ENCODE measurements around the gene KIFAP3. TPM values are rescaled to one million over a fixed set of nuclear protein-coding genes. Genes with fewer than 3 reads are reported as not detected.

Gene KIFAP3
- total RNA-seq, 1 donor: 39.8 TPM

GRCh38 chr1:169914531-169914930 is 160.0 kb downstream of the KIFAP3 start:
- TF ChIP-seq CTCF (IDR thresholded peaks at IDR 0.05; ENCODE audit: insufficient read depth, low read length): no peak
- DNase-seq (ENCODE audit: low read depth): peak; percentile 77
- H3K4me3 ChIP-seq (ENCODE audit: low read depth, low read length): no peak overlapping the region

DNA sequence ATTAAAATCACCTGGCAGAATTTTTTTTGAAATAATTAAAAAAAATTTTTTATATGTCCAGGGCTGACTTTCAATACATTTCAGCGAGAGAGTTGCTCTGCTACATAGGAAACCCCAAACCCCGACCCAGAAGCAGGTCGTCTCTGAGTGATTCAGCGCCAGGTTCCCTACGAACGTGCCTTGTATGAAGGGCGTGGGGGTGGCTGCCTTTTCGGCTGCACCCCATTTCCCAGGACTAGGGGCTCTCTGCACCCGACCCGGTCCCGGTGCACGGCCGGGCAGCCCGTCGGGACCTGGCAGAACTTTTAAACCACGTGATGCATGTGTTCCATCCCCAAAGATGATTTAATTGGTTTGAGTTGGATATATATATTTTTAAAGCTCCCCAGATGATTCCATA is 165.0 kb downstream of the KIFAP3 start:
- no peak for DNase-seq (ENCODE audit: low read depth)
- H3K4me3 ChIP-seq (ENCODE audit: low read depth, low read length): no peak overlapping the region
- TF ChIP-seq CTCF (IDR thresholded peaks at IDR 0.05; ENCODE audit: insufficient read depth, low read length): no peak

- TF ChIP-seq CTCF (IDR thresholded peaks at IDR 0.05; ENCODE audit: insufficient read depth, low read length): no peak
- DNase-seq (ENCODE audit: low read depth): peak; percentile 83
- H3K4me3 ChIP-seq (ENCODE audit: low read depth, low read length): no peak overlapping the region
Measured at GRCh38 chr1:169906938-169907337, 167.6 kb downstream of the KIFAP3 start.

DNA sequence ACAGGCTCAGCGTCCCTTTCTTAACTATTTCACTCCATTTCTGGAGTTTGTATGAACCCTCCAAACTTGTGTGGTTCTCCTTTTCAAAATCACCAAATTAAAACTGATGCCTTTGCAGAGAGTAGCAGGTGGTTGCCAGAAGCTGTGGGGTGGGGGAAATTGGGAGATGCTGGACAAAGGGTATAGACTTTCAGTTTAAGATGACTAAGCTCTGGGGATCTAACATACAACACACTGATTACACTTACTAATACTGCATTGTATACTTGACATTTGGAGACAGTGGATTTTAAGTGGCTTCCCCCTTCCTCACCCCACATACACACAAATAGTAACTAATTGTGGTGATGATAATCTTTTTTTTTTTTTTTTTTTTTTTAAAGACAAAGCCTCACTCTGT is 169.7 kb downstream of the KIFAP3 start:
- no peak for TF ChIP-seq CTCF (IDR thresholded peaks at IDR 0.05; ENCODE audit: insufficient read depth, low read length)
- H3K4me3 ChIP-seq (ENCODE audit: low read depth, low read length): no peak overlapping the region
- DNase-seq (ENCODE audit: low read depth): no peak

GRCh38 chr1:169902751-169903150 is 171.7 kb downstream of the KIFAP3 start:
- H3K4me3 ChIP-seq (ENCODE audit: low read depth, low read length): no peak overlapping the region
- TF ChIP-seq CTCF (IDR thresholded peaks at IDR 0.05; ENCODE audit: insufficient read depth, low read length): no peak
- DNase-seq (ENCODE audit: low read depth): no peak

GRCh38 chr1:169901115-169901514 is 173.4 kb downstream of the KIFAP3 start:
- no peak for DNase-seq (ENCODE audit: low read depth)
- H3K4me3 ChIP-seq (ENCODE audit: low read depth, low read length): no peak overlapping the region
- TF ChIP-seq CTCF (IDR thresholded peaks at IDR 0.05; ENCODE audit: insufficient read depth, low read length): no peak

- H3K4me3 ChIP-seq (ENCODE audit: low read depth, low read length): no peak overlapping the region
- DNase-seq (ENCODE audit: low read depth): no peak
- TF ChIP-seq CTCF (IDR thresholded peaks at IDR 0.05; ENCODE audit: insufficient read depth, low read length): no peak
Measured at GRCh38 chr1:169900571-169900970, 173.9 kb downstream of the KIFAP3 start.
